HK-2 (cell line): ENCODE results near the gene DRC1.

Source experiments
- DNase-seq: peaks from one replicate; pipeline ENCODE4 v3.0.0-alpha.2; 2018; ENCODE audit not compliant: unreplicated experiment

The DRC1 gene

DNA sequence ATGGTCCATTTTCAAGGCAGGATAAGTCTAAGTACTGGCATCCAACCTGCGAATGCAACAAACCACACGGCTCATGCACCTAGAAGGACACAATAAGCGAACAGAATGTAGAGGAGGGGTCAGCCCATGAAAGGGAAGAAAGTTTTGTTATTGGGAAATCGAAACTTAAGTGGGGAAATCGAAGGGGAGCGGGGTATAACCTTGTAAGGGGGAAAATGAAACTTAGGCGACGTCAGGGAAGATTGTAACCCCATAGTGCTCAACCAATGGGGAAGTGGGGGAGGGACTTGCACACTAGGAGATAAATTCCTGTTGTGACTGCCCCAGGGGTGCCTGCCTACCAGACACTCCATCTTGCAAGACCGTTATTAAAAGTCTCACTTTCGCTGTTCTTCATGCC lies 91.8 kb downstream of the DRC1 start:
- no peak for DNase-seq

DNA sequence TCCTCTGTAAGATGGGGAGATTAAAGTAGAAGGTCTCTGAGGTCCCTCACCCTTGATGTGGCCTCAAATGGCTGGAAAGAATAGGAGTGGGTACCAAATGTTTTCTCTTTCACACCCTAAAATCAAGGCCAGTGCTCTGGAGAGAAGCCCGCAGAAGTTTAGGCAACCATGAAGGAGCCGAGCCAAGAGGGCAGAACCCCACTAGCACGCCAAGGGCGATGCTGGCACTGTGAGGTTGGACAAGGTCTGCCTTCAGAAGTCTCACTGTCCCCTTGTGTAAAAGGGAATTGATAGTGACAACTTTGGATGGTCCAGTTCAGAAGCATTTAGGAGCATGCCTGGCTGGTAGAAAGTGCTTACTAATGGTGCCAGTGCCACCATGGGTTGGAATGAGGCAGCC lies 92.5 kb downstream of the DRC1 start:
- DNase-seq, result no peak

GRCh38 chr2:26494891-26495290 lies 93.2 kb downstream of the DRC1 start:
- no peak for DNase-seq

GRCh38 chr2:26495705-26496297 lies 94.1 kb downstream of the DRC1 start:
- peak; percentile 38 for DNase-seq

- no peak for DNase-seq
Measured at GRCh38 chr2:26500406-26500805, 98.7 kb downstream of the DRC1 start.

GRCh38 chr2:26503231-26503880 lies 101.6 kb downstream of the DRC1 start:
- DNase-seq, result peak; percentile 82

- DNase-seq, result no peak
Measured at GRCh38 chr2:26504002-26504401, 102.3 kb downstream of the DRC1 start.

- no peak for DNase-seq
Measured at GRCh38 chr2:26506279-26506678, 104.6 kb downstream of the DRC1 start.
